Raji (cell line): ENCODE data around the gene CAMTA1.

Experiments
- POLR2A ChIP-seq: IDR thresholded peaks from 2 replicates; pipeline ENCODE4 v1.6.1; 2011; ENCODE audit warnings: low read depth, low read length, control low read depth; ENCODE audit not compliant: insufficient read depth

Gene CAMTA1

GRCh38 chr1:7084232-7084894 lies 299.1 kb downstream of the CAMTA1 start:
- no peak for TF ChIP-seq POLR2A

GRCh38 chr1:7085521-7085920 lies 300.3 kb downstream of the CAMTA1 start:
- no peak for TF ChIP-seq POLR2A

GRCh38 chr1:7086106-7086505 lies 300.9 kb downstream of the CAMTA1 start:
- TF ChIP-seq POLR2A: no peak

- TF ChIP-seq POLR2A: no peak
These were observed 302.6 kb downstream of the CAMTA1 start for GRCh38 chr1:7087888-7088287.

- TF ChIP-seq POLR2A: no peak
These were observed 304.2 kb downstream of the CAMTA1 start for GRCh38 chr1:7089497-7089896.

- TF ChIP-seq POLR2A: no peak
These were observed 308.0 kb downstream of the CAMTA1 start for GRCh38 chr1:7093297-7093696.

GRCh38 chr1:7094086-7094485 lies 308.8 kb downstream of the CAMTA1 start:
- TF ChIP-seq POLR2A: no peak

- no peak for TF ChIP-seq POLR2A
These were observed 309.3 kb downstream of the CAMTA1 start for GRCh38 chr1:7094509-7094908.

- no peak for TF ChIP-seq POLR2A
These were observed 310.2 kb downstream of the CAMTA1 start for GRCh38 chr1:7095343-7095964.

- TF ChIP-seq POLR2A: no peak
These were observed 312.8 kb downstream of the CAMTA1 start for GRCh38 chr1:7097938-7098592.

GRCh38 chr1:7098641-7099040 lies 313.4 kb downstream of the CAMTA1 start:
- TF ChIP-seq POLR2A: no peak

- no peak for TF ChIP-seq POLR2A
These were observed 315.2 kb downstream of the CAMTA1 start for GRCh38 chr1:7100479-7100878.

GRCh38 chr1:7101187-7101586 lies 315.9 kb downstream of the CAMTA1 start:
- TF ChIP-seq POLR2A: no peak

- TF ChIP-seq POLR2A: no peak
These were observed 318.1 kb downstream of the CAMTA1 start for GRCh38 chr1:7103361-7103782.

- TF ChIP-seq POLR2A: no peak
These were observed 318.6 kb downstream of the CAMTA1 start for GRCh38 chr1:7103874-7104273.

- no peak for TF ChIP-seq POLR2A
These were observed 319.1 kb downstream of the CAMTA1 start for GRCh38 chr1:7104339-7104738.
